B cell (primary cell): ENCODE measurements around the gene NR6A1. TPM values are rescaled to one million over a fixed set of nuclear protein-coding genes. Genes with fewer than 3 reads are reported as not detected.

ENCODE experiments used
- ATAC-seq: fragments of 200-7000 bp; cut with Tn5 transposase; one replicate; pipeline ENCODE4 v1.10.0; 2021; ENCODE audit warnings: low read depth, mild to moderate bottlenecking, moderate number of reproducible peaks, moderate library complexity
- CTCF ChIA-PET: fragments of 350-600 bp; sonication (Branson Sonifier 250); formaldehyde crosslinking; loops from one replicate; lab custom pipeline; 2021; ENCODE audit warnings: antibody characterized with exemption, inconsistent platforms; lab: Charles Lee
- POLR2A ChIA-PET: fragments of 350-600 bp; sonication (Branson Sonifier 250); formaldehyde crosslinking; loops from one replicate; lab custom pipeline; 2021; ENCODE audit warnings: antibody characterized with exemption; lab: Charles Lee
- DNase-seq: peaks from one replicate; pipeline ENCODE4 v3.0.0; 2013
- H2AFZ ChIP-seq: 2 replicates; pipeline ENCODE4 v1.6.1; 2012; ENCODE audit warnings: mild to moderate bottlenecking, low read depth, low read length; ENCODE audit not compliant: insufficient read depth, poor library complexity, severe bottlenecking
- H3K27ac ChIP-seq, 2 donors: 1 replicate in 1 of 2; 2 replicates in 1 of 2; pipeline ENCODE4 v1.5.1; 2012 to 2013; ENCODE audit warnings: low read length in 2 of 2, mild to moderate bottlenecking in 2 of 2, moderate library complexity in 1 of 2
- H3K27me3 ChIP-seq, 4 experiments: fragments of 200-600 bp in 1 of 4; sonication (generic) in 1 of 4; replicated peaks in 1 of 4; 1 replicate in 2 of 4; 2 replicates in 2 of 4; pipeline versions ENCODE4 v1.6.1 to v1.7.0; 2013 to 2016; ENCODE audit warnings: low read length in 3 of 4, mild to moderate bottlenecking in 2 of 4, mixed read lengths in 1 of 4, moderate library complexity in 1 of 4; ENCODE audit not compliant: insufficient read depth in 4 of 4, control insufficient read depth in 3 of 4; ENCODE audit errors: control extremely low read depth in 1 of 4
- H3K36me3 ChIP-seq, 2 experiments: replicated peaks in 1 of 2; 1 replicate in 1 of 2; 2 replicates in 1 of 2; pipeline versions ENCODE4 v1.6.1 to v1.7.1; 2013; ENCODE audit warnings: low read length in 1 of 2; ENCODE audit not compliant: insufficient read depth in 2 of 2, control insufficient read depth in 1 of 2; ENCODE audit errors: control extremely low read depth in 1 of 2, extremely low read depth in 1 of 2
- H3K4me1 ChIP-seq, 2 donors: fragments of 200-600 bp in 1 of 2; sonication (generic) in 1 of 2; 1 replicate in 1 of 2; 2 replicates in 1 of 2; pipeline versions ENCODE4 v1.5.1 to v1.6.1; 2013 to 2017; ENCODE audit warnings: low read length in 2 of 2; ENCODE audit not compliant: control insufficient read depth in 2 of 2, insufficient read depth in 2 of 2
- H3K4me2 ChIP-seq: replicated peaks from 2 replicates; pipeline ENCODE3; 2012; ENCODE audit warnings: mild to moderate bottlenecking, low read depth, low read length; ENCODE audit not compliant: poor library complexity, severe bottlenecking
- H3K4me3 ChIP-seq, 5 experiments: fragments of 200-600 bp in 1 of 5; sonication (generic) in 1 of 5; 1 replicate in 3 of 5; 2 replicates in 2 of 5; pipeline versions ENCODE4 v1.5.1 to v1.7.0; 2011 to 2016; ENCODE audit warnings: low read length in 4 of 5, mild to moderate bottlenecking in 4 of 5, low read depth in 2 of 5, control low read depth in 1 of 5, moderate library complexity in 1 of 5; ENCODE audit not compliant: insufficient read depth in 1 of 5; ENCODE audit errors: control extremely low read depth in 1 of 5, extremely low read depth in 1 of 5
- H3K79me2 ChIP-seq: fragments of 200-600 bp; sonication (generic); one replicate; pipeline ENCODE4 v1.6.0; 2016; ENCODE audit warnings: low read length; ENCODE audit not compliant: control insufficient read depth, insufficient read depth
- H3K9ac ChIP-seq: fragments of 200-600 bp; sonication (generic); 2 replicates; pipeline ENCODE4 v1.6.1; 2017; ENCODE audit warnings: mild to moderate bottlenecking, low read length, moderate library complexity
- H3K9me3 ChIP-seq, 3 donors: one replicate each; pipeline versions ENCODE4 v1.6.1 to v1.7.1; 2013; ENCODE audit warnings: low read length in 2 of 3; ENCODE audit not compliant: control insufficient read depth in 2 of 3, insufficient read depth in 1 of 3; ENCODE audit errors: control extremely low read depth in 1 of 3
- H4K20me1 ChIP-seq: 2 replicates; pipeline ENCODE4 v1.6.0; 2012; ENCODE audit warnings: mild to moderate bottlenecking, low read length; ENCODE audit not compliant: insufficient read depth, control insufficient read depth, poor library complexity, severe bottlenecking
- H3K27ac Mint-ChIP-seq: one replicate; pipeline ENCODE4 v1.8.0; 2021; ENCODE audit warnings: mixed read lengths
- H3K27me3 Mint-ChIP-seq: one replicate; pipeline ENCODE4 v1.8.0; 2021; ENCODE audit warnings: mixed read lengths
- H3K4me1 Mint-ChIP-seq: one replicate; pipeline ENCODE4 v1.8.0; 2021; ENCODE audit warnings: mixed read lengths
- H3K4me3 Mint-ChIP-seq: one replicate; pipeline ENCODE4 v1.8.0; 2021; ENCODE audit warnings: mixed read lengths
- H3K9me3 Mint-ChIP-seq: one replicate; pipeline ENCODE4 v1.8.0; 2022; ENCODE audit warnings: mixed read lengths; ENCODE audit not compliant: insufficient read depth
- CTCF ChIP-seq: fragments of 200-600 bp; IDR thresholded peaks from one replicate; pipeline ENCODE4 v1.8.0; 2022; ENCODE audit warnings: antibody characterized with exemption, mild to moderate bottlenecking
- EZH2 ChIP-seq: IDR thresholded peaks from 2 replicates; pipeline ENCODE4 v1.6.1; 2012; ENCODE audit warnings: borderline replicate concordance, low read depth, mild to moderate bottlenecking, moderate library complexity, low read length; ENCODE audit not compliant: insufficient read depth, poor library complexity, severe bottlenecking
- WGBS: methylation state at CpG from one replicate; pipeline ENCODE4 v1.1.5; 2013; ENCODE audit warnings: missing lambda C conversion rate; ENCODE audit not compliant: insufficient coverage; 5-methylcytosine and 5-hydroxymethylcytosine counted together
- intact Hi-C: fragments of 100-400 bp; cut with micrococcal nuclease; formaldehyde crosslinking; loops from one replicate; pipeline ENCODE4 v1.10.0; 2022
- polyA plus RNA-seq: library from polyadenylated mRNA; depleted of rRNA; stranded (reverse); fragments of >200 nt; gene quantifications from 2 replicates; pipeline ENCODE4 v1.2.3, GENCODE V29; 2012
- total RNA-seq, 2 donors: library from RNA; stranded (reverse); fragments of 120-200 nt in 1 of 2; gene quantifications; 1 replicate in 1 of 2; 2 replicates in 1 of 2; pipeline versions ENCODE4 v1.2.3 to v1.2.4, GENCODE V29; 2013 to 2022

The NR6A1 gene
- total and polyA plus RNA-seq, 2 donors (not counting 1 experiment from before 2014, with no cell fraction given) = 0.09 to 0.67 TPM

GRCh38 chr9:124514125-124514524 lies 257.0 kb downstream of the NR6A1 start:
- no peaks in the 10 kb centered on the region for H4K20me1 ChIP-seq
- H3K9me3 ChIP-seq = no peaks in the 10 kb centered on the region
- H3K9ac ChIP-seq = no peak overlapping the region
- no peaks in the 10 kb centered on the region for H3K79me2 ChIP-seq
- WGBS = 76% methylated on average over 4 of the region's 4 CpGs
- Mint-ChIP-seq H3K4me3 (no peak overlapping the region), H3K27ac (no peak overlapping the region), H3K4me1 (no peaks in the 10 kb centered on the region), H3K27me3 (peaks cover 19% of the 10 kb centered on the region), H3K9me3 (no peaks in the 10 kb centered on the region)
- H3K4me1 ChIP-seq = no peaks in the 10 kb centered on the region
- H3K27ac ChIP-seq = no peak overlapping the region
- POLR2A ChIA-PET = no interaction called here
- CTCF ChIA-PET = no interaction called here
- H3K4me3 ChIP-seq = no peak overlapping the region
- intact Hi-C loops = no loop called here
- ATAC-seq (no peak), DNase-seq (no peak)
- H2AFZ ChIP-seq = no peak overlapping the region
- no peak for TF ChIP-seq EZH2
- no peaks in the 10 kb centered on the region for H3K27me3 ChIP-seq
- H3K36me3 ChIP-seq = no peaks in the 10 kb centered on the region
- no peak overlapping the region for H3K4me2 ChIP-seq

- ATAC-seq = no peak
- Histone ChIP-seq H3K27me3 (no peaks in the 10 kb centered on the region), H3K9me3 (no peaks in the 10 kb centered on the region), H3K4me2 (no peak overlapping the region), H3K9ac (no peak overlapping the region), H3K4me3 (no peak overlapping the region), H3K79me2 (no peaks in the 10 kb centered on the region), H4K20me1 (no peaks in the 10 kb centered on the region), H3K36me3 (no peaks in the 10 kb centered on the region), H3K4me1 (no peaks in the 10 kb centered on the region), H3K27ac (no peak overlapping the region), H2AFZ (no peak overlapping the region)
- Mint-ChIP-seq H3K27ac (no peak overlapping the region), H3K9me3 (no peaks in the 10 kb centered on the region), H3K4me3 (no peak overlapping the region), H3K4me1 (no peaks in the 10 kb centered on the region), H3K27me3 (peaks cover 19% of the 10 kb centered on the region)
- 37% methylated on average over 4 of the region's 5 CpGs for WGBS
- intact Hi-C loops = no loop called here
- DNase-seq = no peak
- TF ChIP-seq CTCF = no peak
- no peak for TF ChIP-seq EZH2
- ChIA-PET POLR2A (no interaction called here), CTCF (no interaction called here)
Observed at GRCh38 chr9:124513376-124513994, 257.6 kb downstream of the NR6A1 start.
